NCI-H2171 (cell line): ENCODE data around the gene BHMT2.
A peak's percentile ranks its signal among the peaks of the same experiment; 100 is the strongest.

Experiments
- DNase-seq: peaks from one replicate; lab custom pipeline; 2025; lab: John Stamatoyannopoulos, UW

BHMT2 gene

GRCh38 chr5:79070350-79070667, 742 bp downstream of the BHMT2 start:
- DNase-seq = no peak

- DNase-seq = no peak
Measured at GRCh38 chr5:79074641-79075040, 5.1 kb downstream of the BHMT2 start.

GRCh38 chr5:79075646-79076426, 6.3 kb downstream of the BHMT2 start:
- no peak for DNase-seq

- DNase-seq = no peak
Measured at GRCh38 chr5:79076819-79077218, 7.3 kb downstream of the BHMT2 start.

GRCh38 chr5:79077680-79078365, 8.3 kb downstream of the BHMT2 start:
- no peak for DNase-seq

- no peak for DNase-seq
Measured at GRCh38 chr5:79080804-79081203, 11.2 kb downstream of the BHMT2 start.

GRCh38 chr5:79081779-79082178, 12.2 kb downstream of the BHMT2 start:
- DNase-seq = no peak

- DNase-seq = no peak
Measured at GRCh38 chr5:79086116-79086515, 16.5 kb downstream of the BHMT2 start.

- DNase-seq = no peak
Measured at GRCh38 chr5:79088507-79088906, 18.9 kb downstream of the BHMT2 start.

GRCh38 chr5:79091064-79091463, 21.5 kb downstream of the BHMT2 start:
- no peak for DNase-seq

GRCh38 chr5:79093762-79094161, 24.2 kb downstream of the BHMT2 start:
- DNase-seq = peak; percentile 71

- no peak for DNase-seq
Measured at GRCh38 chr5:79105868-79106267, 36.3 kb downstream of the BHMT2 start.

GRCh38 chr5:79107020-79107796, 37.6 kb downstream of the BHMT2 start:
- DNase-seq = no peak

GRCh38 chr5:79108086-79108485, 38.5 kb downstream of the BHMT2 start:
- no peak for DNase-seq

- DNase-seq = no peak
Measured at GRCh38 chr5:79108792-79109191, 39.2 kb downstream of the BHMT2 start.

GRCh38 chr5:79109527-79110492, 40.2 kb downstream of the BHMT2 start:
- no peak for DNase-seq

GRCh38 chr5:79111387-79111959, 41.9 kb downstream of the BHMT2 start, which contains the start of gene BHMT:
Gene BHMT, plus strand, starts transcription at chr5:79111809. Its CDS starts 77 bp downstream, at chr5:79111886.
- DNase-seq = no peak

GRCh38 chr5:79111960-79112702, 42.6 kb downstream of the BHMT2 start:
- no peak for DNase-seq

GRCh38 chr5:79112703-79113058, 43.1 kb downstream of the BHMT2 start:
- no peak for DNase-seq

GRCh38 chr5:79119486-79119885, 49.9 kb downstream of the BHMT2 start:
- DNase-seq = no peak

GRCh38 chr5:79120221-79120620, 50.7 kb downstream of the BHMT2 start:
- DNase-seq = no peak
